H1 (cell line): ENCODE measurements around the gene IFITM10. TPM values are rescaled to one million over a fixed set of nuclear protein-coding genes. Genes with fewer than 3 reads are reported as not detected.

Source experiments
- EP300 ChIP-seq, 2 experiments: IDR thresholded peaks; 1 replicate in 1 of 2; 2 replicates in 1 of 2; pipeline ENCODE4 v1.6.1; 2011 to 2012; ENCODE audit warnings: low read depth in 2 of 2, low read length in 2 of 2, mild to moderate bottlenecking in 2 of 2, borderline replicate concordance in 1 of 2, inconsistent platforms in 1 of 2, moderate library complexity in 1 of 2
- RNF2 ChIP-seq: fragments of 200-900, 300-1000 bp; sonication (generic); IDR thresholded peaks from 2 replicates; pipeline ENCODE4 v1.7.1; 2016; ENCODE audit warnings: borderline replicate concordance, low read depth, mild to moderate bottlenecking, antibody characterized with exemption, low read length; ENCODE audit not compliant: poor library complexity, severe bottlenecking; ENCODE audit errors: missing control alignments
- polyA plus RNA-seq, 7 experiments: library from polyadenylated mRNA; depleted of rRNA in 3 of 7; stranded (reverse) in 5 of 7; unstranded in 2 of 7; fragments of >200 nt in 5 of 7; fragments of 200-250 nt in 2 of 7; gene quantifications; 1 replicate in 5 of 7; 2 replicates in 1 of 7; 4 replicates in 1 of 7; pipeline versions ENCODE4 v1.2.1 to v1.2.3, GENCODE V29; 2011 to 2013; ENCODE audit warnings: missing spikeins in 2 of 7, mixed read lengths in 2 of 7
- total RNA-seq: library from RNA; stranded (reverse); fragmentation: NEBNext Ultra II Directional; extraction: Animal tissue kit (Norgen Biotek cat#: 25700); gene quantifications from 2 replicates; pipeline ENCODE4 v1.2.1, GENCODE V29; 2021
- TF ChIP-seq, protein P1 (sequence below): fragments of 300-600 bp; sonication (generic); IDR thresholded peaks from 2 replicates; pipeline ENCODE4 v1.7.1; 2012; ENCODE audit warnings: low read length, moderate library complexity, mild to moderate bottlenecking, inconsistent platforms; ENCODE audit not compliant: insufficient replicate concordance

Gene IFITM10
- total and polyA plus RNA-seq, 2 of the 8 experiments (the other 6 are each of a cell fraction or from before 2014, with no cell fraction given): 0.08 to 0.22 TPM

DNA sequence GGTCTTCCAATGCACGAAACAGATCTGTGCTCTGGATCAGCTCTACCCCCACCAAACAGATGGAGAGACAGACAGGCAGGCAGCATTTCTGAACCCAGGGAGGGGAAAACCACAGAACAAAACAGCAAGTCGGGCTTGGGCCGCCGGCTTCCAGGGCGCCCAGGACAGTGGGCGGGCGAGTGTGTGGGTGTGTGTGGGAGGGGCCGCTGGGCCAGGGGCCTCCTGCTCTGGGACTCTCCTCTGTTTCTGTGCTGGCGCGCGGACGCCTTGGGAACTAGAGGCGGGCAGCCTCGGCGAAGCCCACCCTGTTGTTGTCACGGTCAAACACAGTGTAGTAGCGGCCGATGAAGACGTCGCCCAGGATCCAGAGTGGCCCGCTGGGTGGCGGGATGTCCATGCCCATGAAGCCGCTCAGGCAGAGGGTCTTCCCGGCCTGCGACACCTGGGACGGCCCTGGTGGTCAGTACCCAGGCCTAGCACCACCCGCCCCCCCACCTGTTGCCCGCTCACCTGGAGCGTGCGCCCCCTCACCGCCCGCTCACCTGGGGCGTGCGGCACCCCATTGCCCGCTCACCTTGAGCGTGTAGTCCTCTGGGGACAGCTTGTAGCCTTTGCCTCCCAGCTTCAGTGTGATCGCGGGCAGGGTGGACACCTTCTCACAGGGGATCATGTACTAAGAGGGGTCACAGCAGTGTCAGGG is 3.0 kb upstream of the IFITM10 start (continued):
- TF ChIP-seq, protein P1, sequence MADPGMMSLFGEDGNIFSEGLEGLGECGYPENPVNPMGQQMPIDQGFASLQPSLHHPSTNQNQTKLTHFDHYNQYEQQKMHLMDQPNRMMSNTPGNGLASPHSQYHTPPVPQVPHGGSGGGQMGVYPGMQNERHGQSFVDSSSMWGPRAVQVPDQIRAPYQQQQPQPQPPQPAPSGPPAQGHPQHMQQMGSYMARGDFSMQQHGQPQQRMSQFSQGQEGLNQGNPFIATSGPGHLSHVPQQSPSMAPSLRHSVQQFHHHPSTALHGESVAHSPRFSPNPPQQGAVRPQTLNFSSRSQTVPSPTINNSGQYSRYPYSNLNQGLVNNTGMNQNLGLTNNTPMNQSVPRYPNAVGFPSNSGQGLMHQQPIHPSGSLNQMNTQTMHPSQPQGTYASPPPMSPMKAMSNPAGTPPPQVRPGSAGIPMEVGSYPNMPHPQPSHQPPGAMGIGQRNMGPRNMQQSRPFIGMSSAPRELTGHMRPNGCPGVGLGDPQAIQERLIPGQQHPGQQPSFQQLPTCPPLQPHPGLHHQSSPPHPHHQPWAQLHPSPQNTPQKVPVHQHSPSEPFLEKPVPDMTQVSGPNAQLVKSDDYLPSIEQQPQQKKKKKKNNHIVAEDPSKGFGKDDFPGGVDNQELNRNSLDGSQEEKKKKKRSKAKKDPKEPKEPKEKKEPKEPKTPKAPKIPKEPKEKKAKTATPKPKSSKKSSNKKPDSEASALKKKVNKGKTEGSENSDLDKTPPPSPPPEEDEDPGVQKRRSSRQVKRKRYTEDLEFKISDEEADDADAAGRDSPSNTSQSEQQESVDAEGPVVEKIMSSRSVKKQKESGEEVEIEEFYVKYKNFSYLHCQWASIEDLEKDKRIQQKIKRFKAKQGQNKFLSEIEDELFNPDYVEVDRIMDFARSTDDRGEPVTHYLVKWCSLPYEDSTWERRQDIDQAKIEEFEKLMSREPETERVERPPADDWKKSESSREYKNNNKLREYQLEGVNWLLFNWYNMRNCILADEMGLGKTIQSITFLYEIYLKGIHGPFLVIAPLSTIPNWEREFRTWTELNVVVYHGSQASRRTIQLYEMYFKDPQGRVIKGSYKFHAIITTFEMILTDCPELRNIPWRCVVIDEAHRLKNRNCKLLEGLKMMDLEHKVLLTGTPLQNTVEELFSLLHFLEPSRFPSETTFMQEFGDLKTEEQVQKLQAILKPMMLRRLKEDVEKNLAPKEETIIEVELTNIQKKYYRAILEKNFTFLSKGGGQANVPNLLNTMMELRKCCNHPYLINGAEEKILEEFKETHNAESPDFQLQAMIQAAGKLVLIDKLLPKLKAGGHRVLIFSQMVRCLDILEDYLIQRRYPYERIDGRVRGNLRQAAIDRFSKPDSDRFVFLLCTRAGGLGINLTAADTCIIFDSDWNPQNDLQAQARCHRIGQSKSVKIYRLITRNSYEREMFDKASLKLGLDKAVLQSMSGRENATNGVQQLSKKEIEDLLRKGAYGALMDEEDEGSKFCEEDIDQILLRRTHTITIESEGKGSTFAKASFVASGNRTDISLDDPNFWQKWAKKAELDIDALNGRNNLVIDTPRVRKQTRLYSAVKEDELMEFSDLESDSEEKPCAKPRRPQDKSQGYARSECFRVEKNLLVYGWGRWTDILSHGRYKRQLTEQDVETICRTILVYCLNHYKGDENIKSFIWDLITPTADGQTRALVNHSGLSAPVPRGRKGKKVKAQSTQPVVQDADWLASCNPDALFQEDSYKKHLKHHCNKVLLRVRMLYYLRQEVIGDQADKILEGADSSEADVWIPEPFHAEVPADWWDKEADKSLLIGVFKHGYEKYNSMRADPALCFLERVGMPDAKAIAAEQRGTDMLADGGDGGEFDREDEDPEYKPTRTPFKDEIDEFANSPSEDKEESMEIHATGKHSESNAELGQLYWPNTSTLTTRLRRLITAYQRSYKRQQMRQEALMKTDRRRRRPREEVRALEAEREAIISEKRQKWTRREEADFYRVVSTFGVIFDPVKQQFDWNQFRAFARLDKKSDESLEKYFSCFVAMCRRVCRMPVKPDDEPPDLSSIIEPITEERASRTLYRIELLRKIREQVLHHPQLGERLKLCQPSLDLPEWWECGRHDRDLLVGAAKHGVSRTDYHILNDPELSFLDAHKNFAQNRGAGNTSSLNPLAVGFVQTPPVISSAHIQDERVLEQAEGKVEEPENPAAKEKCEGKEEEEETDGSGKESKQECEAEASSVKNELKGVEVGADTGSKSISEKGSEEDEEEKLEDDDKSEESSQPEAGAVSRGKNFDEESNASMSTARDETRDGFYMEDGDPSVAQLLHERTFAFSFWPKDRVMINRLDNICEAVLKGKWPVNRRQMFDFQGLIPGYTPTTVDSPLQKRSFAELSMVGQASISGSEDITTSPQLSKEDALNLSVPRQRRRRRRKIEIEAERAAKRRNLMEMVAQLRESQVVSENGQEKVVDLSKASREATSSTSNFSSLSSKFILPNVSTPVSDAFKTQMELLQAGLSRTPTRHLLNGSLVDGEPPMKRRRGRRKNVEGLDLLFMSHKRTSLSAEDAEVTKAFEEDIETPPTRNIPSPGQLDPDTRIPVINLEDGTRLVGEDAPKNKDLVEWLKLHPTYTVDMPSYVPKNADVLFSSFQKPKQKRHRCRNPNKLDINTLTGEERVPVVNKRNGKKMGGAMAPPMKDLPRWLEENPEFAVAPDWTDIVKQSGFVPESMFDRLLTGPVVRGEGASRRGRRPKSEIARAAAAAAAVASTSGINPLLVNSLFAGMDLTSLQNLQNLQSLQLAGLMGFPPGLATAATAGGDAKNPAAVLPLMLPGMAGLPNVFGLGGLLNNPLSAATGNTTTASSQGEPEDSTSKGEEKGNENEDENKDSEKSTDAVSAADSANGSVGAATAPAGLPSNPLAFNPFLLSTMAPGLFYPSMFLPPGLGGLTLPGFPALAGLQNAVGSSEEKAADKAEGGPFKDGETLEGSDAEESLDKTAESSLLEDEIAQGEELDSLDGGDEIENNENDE: no peak
- no peak for TF ChIP-seq RNF2
- TF ChIP-seq EP300 (IDR thresholded peaks at IDR 0.05; ENCODE audit: borderline replicate concordance in 1 of 2, low read depth in 2 of 2, low read length in 2 of 2): no peak
